K562 (cell line): ENCODE data around the gene BGN. TPM values are rescaled to one million over a fixed set of nuclear protein-coding genes. Genes with fewer than 3 reads are reported as not detected.

ENCODE experiments used
- ATAC-seq: fragments of 200-7000 bp; cut with Tn5 transposase; 3 replicates; pipeline ENCODE4 v1.9.1; 2020; ENCODE audit warnings: moderate library complexity
- Bru-seq: library from RNA; stranded (reverse); fragments of 400-500 nt; gene quantifications from one replicate; lab custom pipeline; 2021; lab: Mats Ljungman, UMichigan
- BruChase-seq, 2 experiments: library from RNA; stranded (reverse); fragments of 400-500 nt; gene quantifications; one replicate each; lab custom pipeline; 2021; lab: Mats Ljungman, UMichigan
- BruUV-seq: library from RNA; stranded (reverse); fragments of 400-500 nt; replicated peaks from 2 replicates; lab custom pipeline; 2021; lab: Mats Ljungman, UMichigan
- CTCF ChIA-PET: fragments of 300-600 bp; formaldehyde crosslinking; extraction: SDS; loops from one replicate; lab custom pipeline; 2021; ENCODE audit warnings: low intra/inter-chr PET ratio; lab: Yijun Ruan, JAX
- POLR2A ChIA-PET: fragments of 300-600, 350-650 bp; sonication (Branson Sonifier 250); formaldehyde crosslinking; extraction: SDS; loops from one replicate; lab custom pipeline; 2021; ENCODE audit warnings: antibody characterized with exemption, inconsistent platforms; lab: Yijun Ruan, JAX
- DNase-seq, 4 experiments: peaks; one replicate each; pipeline versions ENCODE4 v3.0.0 to v3.0.0-alpha.2; 2011 to 2018; ENCODE audit warnings: low spot score in 3 of 4, mixed read lengths in 3 of 4; ENCODE audit errors: extremely low read depth in 1 of 4
- FAIRE-seq: peaks from 2 replicates; lab custom pipeline; 2011; peaks lifted over from hg19 to GRCh38; lab: Jason Lieb, UNC
- H2AFZ ChIP-seq: 2 replicates; pipeline ENCODE4 v1.6.0; 2011; ENCODE audit warnings: low read depth, low read length, control low read depth, inconsistent platforms
- H3K27ac ChIP-seq: fragments of 200-600 bp; 3 replicates; pipeline ENCODE4 v1.8.0; 2011; ENCODE audit warnings: low read depth, mild to moderate bottlenecking, control low read depth, inconsistent platforms, low read length, moderate library complexity, mixed read lengths; ENCODE audit errors: extremely low read depth
- H3K27me3 ChIP-seq, 2 experiments: fragments of 300-600 bp in 1 of 2; 2 replicates in 1 of 2; 3 replicates in 1 of 2; pipeline versions ENCODE4 v1.6.0 to v1.8.0; 2011; ENCODE audit warnings: inconsistent platforms in 2 of 2, low read length in 2 of 2, mild to moderate bottlenecking in 1 of 2, mixed read lengths in 1 of 2, moderate library complexity in 1 of 2; ENCODE audit not compliant: control insufficient read depth in 2 of 2, insufficient read depth in 2 of 2
- H3K36me3 ChIP-seq: fragments of 300-600 bp; 3 replicates; pipeline ENCODE4 v1.8.0; 2011; ENCODE audit warnings: mild to moderate bottlenecking, low read length, inconsistent platforms; ENCODE audit not compliant: control insufficient read depth, insufficient read depth
- H3K4me1 ChIP-seq, 2 experiments: fragments of 200-600 bp in 1 of 2; replicated peaks in 1 of 2; 2 replicates in 1 of 2; 3 replicates in 1 of 2; pipeline versions ENCODE4 v1.5.1 to v1.8.0; 2011; ENCODE audit warnings: inconsistent platforms in 2 of 2, low read length in 2 of 2, mild to moderate bottlenecking in 1 of 2, mixed read lengths in 1 of 2, moderate library complexity in 1 of 2; ENCODE audit not compliant: control insufficient read depth in 2 of 2, insufficient read depth in 2 of 2
- H3K4me2 ChIP-seq: 2 replicates; pipeline ENCODE4 v1.6.1; 2011; ENCODE audit warnings: low read length, control low read depth, inconsistent platforms, mixed read lengths; ENCODE audit not compliant: insufficient read depth
- H3K4me3 ChIP-seq: fragments of 200-600 bp; sonication (generic), shearing (Covaris generic); 2 replicates; pipeline ENCODE4 v1.5.1; 2016; ENCODE audit warnings: control low read depth, inconsistent platforms
- H3K79me2 ChIP-seq: fragments of 200-600 bp; 3 replicates; pipeline ENCODE4 v1.8.0; 2011; ENCODE audit warnings: low read length, inconsistent platforms; ENCODE audit not compliant: control insufficient read depth, insufficient read depth
- H3K9ac ChIP-seq, 2 experiments: 2 replicates each; pipeline versions ENCODE4 v1.6.0 to v1.6.1; 2011; ENCODE audit warnings: low read depth in 2 of 2, low read length in 2 of 2, control low read depth in 1 of 2, inconsistent platforms in 1 of 2, mild to moderate bottlenecking in 1 of 2, mixed read lengths in 1 of 2; ENCODE audit not compliant: insufficient read depth in 1 of 2
- H3K9me1 ChIP-seq: one replicate; pipeline ENCODE4 v1.6.0; 2011; ENCODE audit warnings: inconsistent platforms, mild to moderate bottlenecking, low read length, moderate library complexity; ENCODE audit not compliant: control insufficient read depth, insufficient read depth
- H3K9me3 ChIP-seq: replicated peaks from 2 replicates; pipeline ENCODE4 v1.5.1; 2011; ENCODE audit warnings: low read depth, low read length, inconsistent platforms; ENCODE audit not compliant: control insufficient read depth, insufficient read depth
- H4K20me1 ChIP-seq: replicated peaks from 2 replicates; pipeline ENCODE4 v1.6.1; 2011; ENCODE audit warnings: low read length, inconsistent platforms, mixed read lengths; ENCODE audit not compliant: control insufficient read depth, insufficient read depth
- CBX5 ChIP-seq: IDR thresholded peaks from 2 replicates; pipeline ENCODE4 v1.6.1; 2014; ENCODE audit warnings: low read depth, borderline replicate concordance
- NFIC ChIP-seq: fragments of 450-650 bp; IDR thresholded peaks from 2 replicates; pipeline ENCODE4 v1.6.1; 2017; ENCODE audit warnings: mild to moderate bottlenecking, inconsistent platforms
- PRPF4 ChIP-seq: fragments of 200-400 bp; formaldehyde crosslinking; IDR thresholded peaks from one replicate; pipeline ENCODE4 v1.6.1; 2017; ENCODE audit warnings: low read length, low read depth, mild to moderate bottlenecking; ENCODE audit not compliant: insufficient read depth, poor library complexity, severe bottlenecking
- WGBS: fragments of 100-300 bp; shearing (Covaris generic); methylation state at CpG from one replicate; pipeline ENCODE4 v1.1.6; 2016; ENCODE audit warnings: low coverage, mixed read lengths; ENCODE audit not compliant: insufficient coverage; ENCODE audit errors: missing lambda C conversion rate; 5-methylcytosine and 5-hydroxymethylcytosine counted together
- in situ Hi-C: fragments of 300-500 bp; cut with MboI; formaldehyde crosslinking; loops from 4 replicates; pipeline ENCODE4 v1.15.0; 2018; ENCODE audit warnings: inconsistent platforms, mixed read lengths
- intact Hi-C: fragments of 100-400 bp; cut with micrococcal nuclease; formaldehyde crosslinking; loops from 2 replicates; pipeline ENCODE4 v1.14.2; 2022
- long read RNA-seq, 3 experiments: library from polyadenylated mRNA in 2 of 3; library from RNA in 1 of 3; unstranded in 2 of 3; stranded (forward) in 1 of 3; transcript quantifications; one replicate each; pipeline ENCODE4 v2.0.0, GENCODE V29; 2019 to 2022
- polyA minus RNA-seq, 3 experiments: library from RNA; depleted of rRNA, polyadenylated mRNA; stranded (reverse); fragments of >200 nt; gene quantifications; 2 replicates each; pipeline ENCODE4 v1.2.3, GENCODE V29; 2011
- polyA plus RNA-seq, 8 experiments: library from polyadenylated mRNA; depleted of rRNA in 4 of 8; stranded (reverse) in 5 of 8; unstranded in 3 of 8; fragments of >200 nt; fragmentation: Nextera tagmentation in 2 of 8; fragmentation: Illumina TruSeq in 1 of 8; extraction: Ambion mirVana in 2 of 8; extraction: Trizol in 1 of 8; gene quantifications; 2 replicates each; pipeline versions ENCODE4 v1.2.1 to v1.2.3, GENCODE V29; 2011 to 2014; ENCODE audit warnings: inconsistent platforms in 1 of 8, missing spikeins in 1 of 8
- total RNA-seq, 7 experiments: library from RNA; depleted of rRNA in 6 of 7; stranded (reverse); fragments of >200 nt in 6 of 7; fragmentation: Illumina TruSeq in 2 of 7; extraction: Trizol in 2 of 7; gene quantifications; 2 replicates each; pipeline versions ENCODE4 v1.2.1 to v1.2.3, GENCODE V29; 2011 to 2021; ENCODE audit warnings: low replicate concordance in 1 of 7
- TF ChIP-seq, protein P1 (sequence below), 2 experiments: fragments of 450-650 bp; formaldehyde crosslinking in 1 of 2; IDR thresholded peaks; 2 replicates each; pipeline versions ENCODE4 v1.4.0 to v1.6.1; 2014 to 2020; ENCODE audit warnings: mild to moderate bottlenecking in 2 of 2, borderline replicate concordance in 1 of 2, low read depth in 1 of 2
- TF ChIP-seq, protein P2 (sequence below), 3 experiments: IDR thresholded peaks in 2 of 3; conservative IDR thresholded peaks in 1 of 3; 2 replicates each; pipeline ENCODE4 v1.5.1; 2011 to 2012; ENCODE audit warnings: low read length in 3 of 3, mild to moderate bottlenecking in 3 of 3, control low read depth in 2 of 3, improper control_type of control experiment in 1 of 3, inconsistent platforms in 1 of 3, low read depth in 1 of 3, mixed read lengths in 1 of 3, moderate library complexity in 1 of 3; ENCODE audit not compliant: insufficient read depth in 2 of 3

The BGN gene
- total RNA-seq (2011; cell fraction: chromatin; rRNA removed; ENCODE audit: low replicate concordance) = not detected in 2 replicates
- total RNA-seq (2011; cell fraction: nucleolus; rRNA removed) = not detected in 2 replicates
- total RNA-seq (2011; cell fraction: nucleoplasm; rRNA removed) = not detected in 2 replicates
- not detected in 2 replicates for total RNA-seq (2014; rRNA removed)
- not detected in 2 replicates for total RNA-seq (2014; rRNA removed; fragmentation: Illumina TruSeq; extraction: Trizol)
- not detected in 2 replicates for total RNA-seq (2015; rRNA removed; fragmentation: Illumina TruSeq; extraction: Trizol)
- total RNA-seq (2021) = 0.11 TPM in 2 replicates
- not detected in 2 replicates for polyA plus RNA-seq (2011; rRNA removed)
- polyA plus RNA-seq (2011; cell fraction: cytosol; rRNA removed) = 0.04 and 0.06 TPM in 2 replicates
- not detected in 2 replicates for polyA plus RNA-seq (2011; cell fraction: nucleus; rRNA removed)
- polyA plus RNA-seq (2012) = not detected in 2 replicates
- not detected in 2 replicates for polyA plus RNA-seq (2014; fragmentation: Illumina TruSeq; extraction: Trizol)
- polyA plus RNA-seq (2014; fragmentation: Nextera tagmentation; extraction: Ambion mirVana) = not detected
- polyA plus RNA-seq (2014; rRNA removed) = not detected in 2 replicates
- polyA minus RNA-seq (2011; rRNA and poly(A)+ RNA removed) = not detected in 2 replicates
- not detected in 2 replicates for polyA minus RNA-seq (2011; cell fraction: cytosol; rRNA and poly(A)+ RNA removed)
- polyA minus RNA-seq (2011; cell fraction: nucleus; rRNA and poly(A)+ RNA removed) = not detected in 2 replicates
- not detected for Bru-seq, nascent RNA
- BruChase-seq, experiment 1, labeled RNA remaining after a 2-hour chase = not detected
- not detected for BruChase-seq, experiment 2, labeled RNA remaining after a 6-hour chase
- long read RNA-seq, experiment 1 = 0 reads
- long read RNA-seq, experiment 2 = 0 reads
- long read RNA-seq, experiment 3 = 0 reads

DNA sequence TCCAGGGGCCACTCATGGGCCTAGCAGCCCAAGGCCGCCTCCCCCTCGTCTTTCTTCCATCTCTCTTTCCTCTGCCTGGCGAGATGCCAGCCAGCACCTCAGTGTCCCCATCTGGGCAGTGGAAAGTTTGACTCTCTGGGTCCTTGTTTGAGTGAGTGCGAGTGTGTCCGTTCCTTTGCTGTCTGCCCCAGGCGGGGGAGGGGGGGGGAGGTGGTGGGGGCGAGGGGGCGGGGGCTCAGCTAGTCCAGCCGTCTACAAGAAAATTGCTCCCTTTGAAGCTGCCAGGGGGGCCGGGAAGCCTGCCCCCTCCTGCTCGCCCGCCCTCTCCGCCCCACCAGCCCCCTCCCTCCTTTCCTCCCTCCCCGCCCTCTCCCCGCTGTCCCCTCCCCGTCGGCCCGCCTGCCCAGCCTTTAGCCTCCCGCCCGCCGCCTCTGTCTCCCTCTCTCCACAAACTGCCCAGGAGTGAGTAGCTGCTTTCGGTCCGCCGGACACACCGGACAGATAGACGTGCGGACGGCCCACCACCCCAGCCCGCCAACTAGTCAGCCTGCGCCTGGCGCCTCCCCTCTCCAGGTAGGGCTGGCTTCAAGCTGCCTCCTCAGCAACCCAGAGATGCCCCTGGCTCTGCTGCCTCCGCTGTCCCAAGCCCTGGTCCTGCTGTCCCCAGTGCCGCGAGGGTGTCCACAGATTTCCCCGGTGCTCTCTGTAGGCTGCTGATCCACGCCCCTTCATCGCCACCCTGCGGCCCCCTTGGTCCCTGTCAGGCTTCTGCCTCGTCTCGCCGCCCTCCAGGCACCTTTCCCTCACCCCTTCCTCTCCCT is at the start of gene BGN:
BGN (plus strand) TSS at position 440 of the 821 bp plus-strand sequence. CDS start 9,652 bp downstream, outside the sequence.
- in situ Hi-C loops = loop anchor here (5.0 kb wide), 1 partner anchor 323 kb away; no protein-coding TSS in a partner anchor
- Histone ChIP-seq H3K4me1 (peaks cover 0 to 24% of the 10 kb centered on the region in 2 experiments; a peak in 2 of 5 replicates), H3K9ac (no peak within 1 kb of the TSS; a peak in 1 of 4 replicates), H4K20me1 (no peaks in the 10 kb centered on the region), H3K36me3 (no peaks in the 10 kb centered on the region), H3K9me1 (no peaks in the 10 kb centered on the region), H3K27me3 (peaks cover 2 to 48% of the 10 kb centered on the region in 2 experiments; a peak in 4 of 5 replicates), H3K4me2 (no peak within 1 kb of the TSS), H2AFZ (no peak within 1 kb of the TSS), H3K79me2 (no peaks in the 10 kb centered on the region), H3K9me3 (no peaks in the 10 kb centered on the region), H3K27ac (no peak within 1 kb of the TSS), H3K4me3 (no peak within 1 kb of the TSS)
- 7% methylated on average over 13 of the region's 41 CpGs for WGBS
- ChIA-PET POLR2A (no interaction called here), CTCF (no interaction called here)
- BruUV-seq = no TSS peak
- intact Hi-C loops = no loop called here
- FAIRE-seq = no peak
- peak; percentile 34 to 48 (median 42) for DNase-seq
- peak; percentile 78 for ATAC-seq
- TF ChIP-seq, protein P1, sequence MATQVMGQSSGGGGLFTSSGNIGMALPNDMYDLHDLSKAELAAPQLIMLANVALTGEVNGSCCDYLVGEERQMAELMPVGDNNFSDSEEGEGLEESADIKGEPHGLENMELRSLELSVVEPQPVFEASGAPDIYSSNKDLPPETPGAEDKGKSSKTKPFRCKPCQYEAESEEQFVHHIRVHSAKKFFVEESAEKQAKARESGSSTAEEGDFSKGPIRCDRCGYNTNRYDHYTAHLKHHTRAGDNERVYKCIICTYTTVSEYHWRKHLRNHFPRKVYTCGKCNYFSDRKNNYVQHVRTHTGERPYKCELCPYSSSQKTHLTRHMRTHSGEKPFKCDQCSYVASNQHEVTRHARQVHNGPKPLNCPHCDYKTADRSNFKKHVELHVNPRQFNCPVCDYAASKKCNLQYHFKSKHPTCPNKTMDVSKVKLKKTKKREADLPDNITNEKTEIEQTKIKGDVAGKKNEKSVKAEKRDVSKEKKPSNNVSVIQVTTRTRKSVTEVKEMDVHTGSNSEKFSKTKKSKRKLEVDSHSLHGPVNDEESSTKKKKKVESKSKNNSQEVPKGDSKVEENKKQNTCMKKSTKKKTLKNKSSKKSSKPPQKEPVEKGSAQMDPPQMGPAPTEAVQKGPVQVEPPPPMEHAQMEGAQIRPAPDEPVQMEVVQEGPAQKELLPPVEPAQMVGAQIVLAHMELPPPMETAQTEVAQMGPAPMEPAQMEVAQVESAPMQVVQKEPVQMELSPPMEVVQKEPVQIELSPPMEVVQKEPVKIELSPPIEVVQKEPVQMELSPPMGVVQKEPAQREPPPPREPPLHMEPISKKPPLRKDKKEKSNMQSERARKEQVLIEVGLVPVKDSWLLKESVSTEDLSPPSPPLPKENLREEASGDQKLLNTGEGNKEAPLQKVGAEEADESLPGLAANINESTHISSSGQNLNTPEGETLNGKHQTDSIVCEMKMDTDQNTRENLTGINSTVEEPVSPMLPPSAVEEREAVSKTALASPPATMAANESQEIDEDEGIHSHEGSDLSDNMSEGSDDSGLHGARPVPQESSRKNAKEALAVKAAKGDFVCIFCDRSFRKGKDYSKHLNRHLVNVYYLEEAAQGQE (IDR thresholded peaks at IDR 0.05; ENCODE audit: borderline replicate concordance) = peak; percentile 47
- TF ChIP-seq, protein P1 (CRISPR knock-in tag; IDR thresholded peaks at IDR 0.05; ENCODE audit: low read depth) = no peak
- TF ChIP-seq, protein P2, sequence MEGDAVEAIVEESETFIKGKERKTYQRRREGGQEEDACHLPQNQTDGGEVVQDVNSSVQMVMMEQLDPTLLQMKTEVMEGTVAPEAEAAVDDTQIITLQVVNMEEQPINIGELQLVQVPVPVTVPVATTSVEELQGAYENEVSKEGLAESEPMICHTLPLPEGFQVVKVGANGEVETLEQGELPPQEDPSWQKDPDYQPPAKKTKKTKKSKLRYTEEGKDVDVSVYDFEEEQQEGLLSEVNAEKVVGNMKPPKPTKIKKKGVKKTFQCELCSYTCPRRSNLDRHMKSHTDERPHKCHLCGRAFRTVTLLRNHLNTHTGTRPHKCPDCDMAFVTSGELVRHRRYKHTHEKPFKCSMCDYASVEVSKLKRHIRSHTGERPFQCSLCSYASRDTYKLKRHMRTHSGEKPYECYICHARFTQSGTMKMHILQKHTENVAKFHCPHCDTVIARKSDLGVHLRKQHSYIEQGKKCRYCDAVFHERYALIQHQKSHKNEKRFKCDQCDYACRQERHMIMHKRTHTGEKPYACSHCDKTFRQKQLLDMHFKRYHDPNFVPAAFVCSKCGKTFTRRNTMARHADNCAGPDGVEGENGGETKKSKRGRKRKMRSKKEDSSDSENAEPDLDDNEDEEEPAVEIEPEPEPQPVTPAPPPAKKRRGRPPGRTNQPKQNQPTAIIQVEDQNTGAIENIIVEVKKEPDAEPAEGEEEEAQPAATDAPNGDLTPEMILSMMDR (IDR thresholded peaks at IDR 0.05 in 2 of 3, conservative IDR thresholded peaks at IDR 0.05 in 1 of 3; ENCODE audit: insufficient read depth in 2 of 3, low read depth in 1 of 3, low read length in 3 of 3) = peak; percentile 31 to 59 (median 37); a peak in 4 of 6 replicates
- TF ChIP-seq CBX5 (no peak), PRPF4 (no peak), NFIC (0 out of 2 replicates have a peak, but pooled peaks have one; percentile 13)
